Gastroesophageal sphincter (tissue), 4 donors: ENCODE data around the gene ACOXL. TPM values are rescaled to one million over a fixed set of nuclear protein-coding genes. Genes with fewer than 3 reads are reported as not detected.

Source experiments
- ATAC-seq: fragments of 150-250 bp; one replicate; pipeline ENCODE4 v1.9.1; 2016; ENCODE audit warnings: mild to moderate bottlenecking, moderate library complexity
- H3K27ac ChIP-seq, 4 donors: fragments of 200-600 bp; sonication (generic) in 3 of 4; 1 replicate in 3 of 4; 2 replicates in 1 of 4; pipeline ENCODE4 v1.5.1; 2016 to 2019
- H3K27me3 ChIP-seq: fragments of 200-600 bp; sonication (generic); one replicate; pipeline ENCODE4 v1.5.1; 2019
- H3K36me3 ChIP-seq, 2 donors: fragments of 200-600 bp; sonication (generic); one replicate each; pipeline ENCODE4 v1.5.1; 2019; ENCODE audit warnings: control low read depth in 1 of 2
- H3K4me1 ChIP-seq, 3 donors: fragments of 200-600 bp; sonication (generic); 1 replicate in 2 of 3; 2 replicates in 1 of 3; pipeline ENCODE4 v1.5.1; 2016 to 2019; ENCODE audit warnings: control low read depth in 2 of 3
- H3K4me3 ChIP-seq, 2 donors: fragments of 200-600 bp; sonication (generic); one replicate each; pipeline ENCODE4 v1.5.1; 2019; ENCODE audit warnings: mild to moderate bottlenecking in 1 of 2, moderate library complexity in 1 of 2
- H3K9me3 ChIP-seq, 3 donors: fragments of 200-600 bp; sonication (generic); one replicate each; pipeline ENCODE4 v1.5.1; 2017 to 2019; ENCODE audit warnings: control low read depth in 2 of 3
- CTCF ChIP-seq, 4 experiments: fragments of 200-600 bp in 2 of 4; fragments of 450-650 bp in 2 of 4; sonication (generic) in 1 of 4; IDR thresholded peaks; one replicate each; pipeline ENCODE4 v1.5.1; 2017 to 2019; ENCODE audit warnings: antibody characterized with exemption in 4 of 4, mild to moderate bottlenecking in 2 of 4, moderate library complexity in 2 of 4
- EP300 ChIP-seq: sonication (generic); formaldehyde crosslinking; IDR thresholded peaks from one replicate; pipeline ENCODE4 v1.6.1; 2017; ENCODE audit warnings: antibody characterized with exemption, mild to moderate bottlenecking
- POLR2A ChIP-seq, 2 donors: fragments of 450-650 bp; IDR thresholded peaks; one replicate each; pipeline ENCODE4 v1.6.1; 2017; ENCODE audit warnings: antibody characterized with exemption in 2 of 2, mild to moderate bottlenecking in 2 of 2, moderate library complexity in 1 of 2
- POLR2AphosphoS5 ChIP-seq: sonication (generic); formaldehyde crosslinking; IDR thresholded peaks from one replicate; pipeline ENCODE4 v1.6.1; 2017; ENCODE audit warnings: antibody characterized with exemption
- WGBS, 2 donors: methylation state at CpG; one replicate each; pipeline ENCODE4 v1.1.5; 2018; ENCODE audit warnings: low coverage in 1 of 2; 5-methylcytosine and 5-hydroxymethylcytosine counted together
- total RNA-seq, 4 donors: library from RNA; depleted of rRNA; stranded (reverse); fragments of >200 nt; gene quantifications; one replicate each; pipeline ENCODE4 v1.1.0, GENCODE V29; 2016

Gene ACOXL
- total RNA-seq, 4 donors from 2014 or later, result not detected

- Histone ChIP-seq H3K27ac (no peak overlapping the region), H3K27me3 (no peaks in the 10 kb centered on the region), H3K4me3 (no peak overlapping the region), H3K9me3 (peaks cover 0 to 21% (median 0%) of the 10 kb centered on the region in 3 donors), H3K36me3 (no peaks in the 10 kb centered on the region), H3K4me1 (peaks cover 0 to 4% (median 0%) of the 10 kb centered on the region in 3 donors)
- TF ChIP-seq POLR2A (IDR thresholded peaks at IDR 0.05) (no peak), CTCF (IDR thresholded peaks at IDR 0.05) (peak; percentile 37 to 69 (median 50))
- 13 to 14% methylated on average over 4 of the region's 4 CpGs for WGBS, 2 donors
- no peak for ATAC-seq
Observed at GRCh38 chr2:110755491-110756078, 23.2 kb downstream of the ACOXL start.

GRCh38 chr2:110759411-110759810, 27.0 kb downstream of the ACOXL start:
- Histone ChIP-seq H3K27ac (no peak overlapping the region), H3K4me3 (no peak overlapping the region), H3K36me3 (no peaks in the 10 kb centered on the region), H3K4me1 (peaks cover 0 to 4% (median 0%) of the 10 kb centered on the region in 3 donors), H3K9me3 (peaks cover 0 to 27% (median 0%) of the 10 kb centered on the region in 3 donors), H3K27me3 (no peaks in the 10 kb centered on the region)
- no peak for ATAC-seq
- TF ChIP-seq EP300 (no peak), POLR2AphosphoS5 (no peak), POLR2A (IDR thresholded peaks at IDR 0.05) (no peak), CTCF (IDR thresholded peaks at IDR 0.05) (no peak)
- 80 to 89% methylated on average over 1 to 2 of the region's 2 CpGs for WGBS, 2 donors

GRCh38 chr2:110764931-110765330, 32.6 kb downstream of the ACOXL start:
- Histone ChIP-seq H3K27me3 (no peaks in the 10 kb centered on the region), H3K36me3 (no peaks in the 10 kb centered on the region), H3K27ac (no peak overlapping the region), H3K4me3 (no peak overlapping the region), H3K4me1 (peaks cover 0 to 1% (median 0%) of the 10 kb centered on the region in 3 donors), H3K9me3 (peaks cover 0 to 10% (median 0%) of the 10 kb centered on the region in 3 donors)
- WGBS, 2 donors, result 80% methylated on average over 1 of the region's 1 CpG
- TF ChIP-seq POLR2A (IDR thresholded peaks at IDR 0.05) (no peak), EP300 (no peak), CTCF (IDR thresholded peaks at IDR 0.05) (no peak), POLR2AphosphoS5 (no peak)
- no peak for ATAC-seq

GRCh38 chr2:110766291-110766690, 33.9 kb downstream of the ACOXL start:
- Histone ChIP-seq H3K36me3 (no peaks in the 10 kb centered on the region), H3K27ac (no peak overlapping the region), H3K4me3 (no peak overlapping the region), H3K27me3 (no peaks in the 10 kb centered on the region), H3K4me1 (peaks cover 0 to 15% (median 8%) of the 10 kb centered on the region in 3 donors), H3K9me3 (peaks cover 0 to 6% (median 0%) of the 10 kb centered on the region in 3 donors)
- WGBS, 2 donors, result 60 to 93% methylated on average over 1 to 2 of the region's 3 CpGs
- ATAC-seq, result no peak
- TF ChIP-seq CTCF (IDR thresholded peaks at IDR 0.05) (no peak), POLR2A (IDR thresholded peaks at IDR 0.05) (no peak), POLR2AphosphoS5 (no peak), EP300 (no peak)

- no peaks in the 10 kb centered on the region for H3K9me3 ChIP-seq
- TF ChIP-seq EP300 (no peak), CTCF (IDR thresholded peaks at IDR 0.05) (no peak), POLR2A (IDR thresholded peaks at IDR 0.05) (no peak), POLR2AphosphoS5 (no peak)
- H3K36me3 ChIP-seq, result no peaks in the 10 kb centered on the region
- H3K27me3 ChIP-seq, result no peaks in the 10 kb centered on the region
- H3K27ac ChIP-seq, result no peak overlapping the region
- H3K4me1 ChIP-seq, result peaks cover 0 to 38% (median 11%) of the 10 kb centered on the region in 3 donors
- no peak for ATAC-seq
- WGBS, 2 donors, result 79 to 95% methylated on average over 2 to 7 of the region's 10 CpGs
- H3K4me3 ChIP-seq, result no peak overlapping the region
Observed at GRCh38 chr2:110768591-110768990, 36.2 kb downstream of the ACOXL start.
